Stimulated activated CD8-positive, alpha-beta memory T cell treated with anti-CD3 and anti-CD28 coated beads, Interleukin-12 subunit alpha, Interleukin-12 subunit beta, amount 100 ng/mL, for 1 hour (primary cell): ENCODE results near the gene HDLBP.
A peak's percentile ranks its signal among the peaks of the same experiment; 100 is the strongest.

ENCODE experiments used
- DNase-seq: peaks from one replicate; pipeline ENCODE4 v3.0.0-alpha.2; 2020; ENCODE audit warnings: low read depth

HDLBP gene, protein sequence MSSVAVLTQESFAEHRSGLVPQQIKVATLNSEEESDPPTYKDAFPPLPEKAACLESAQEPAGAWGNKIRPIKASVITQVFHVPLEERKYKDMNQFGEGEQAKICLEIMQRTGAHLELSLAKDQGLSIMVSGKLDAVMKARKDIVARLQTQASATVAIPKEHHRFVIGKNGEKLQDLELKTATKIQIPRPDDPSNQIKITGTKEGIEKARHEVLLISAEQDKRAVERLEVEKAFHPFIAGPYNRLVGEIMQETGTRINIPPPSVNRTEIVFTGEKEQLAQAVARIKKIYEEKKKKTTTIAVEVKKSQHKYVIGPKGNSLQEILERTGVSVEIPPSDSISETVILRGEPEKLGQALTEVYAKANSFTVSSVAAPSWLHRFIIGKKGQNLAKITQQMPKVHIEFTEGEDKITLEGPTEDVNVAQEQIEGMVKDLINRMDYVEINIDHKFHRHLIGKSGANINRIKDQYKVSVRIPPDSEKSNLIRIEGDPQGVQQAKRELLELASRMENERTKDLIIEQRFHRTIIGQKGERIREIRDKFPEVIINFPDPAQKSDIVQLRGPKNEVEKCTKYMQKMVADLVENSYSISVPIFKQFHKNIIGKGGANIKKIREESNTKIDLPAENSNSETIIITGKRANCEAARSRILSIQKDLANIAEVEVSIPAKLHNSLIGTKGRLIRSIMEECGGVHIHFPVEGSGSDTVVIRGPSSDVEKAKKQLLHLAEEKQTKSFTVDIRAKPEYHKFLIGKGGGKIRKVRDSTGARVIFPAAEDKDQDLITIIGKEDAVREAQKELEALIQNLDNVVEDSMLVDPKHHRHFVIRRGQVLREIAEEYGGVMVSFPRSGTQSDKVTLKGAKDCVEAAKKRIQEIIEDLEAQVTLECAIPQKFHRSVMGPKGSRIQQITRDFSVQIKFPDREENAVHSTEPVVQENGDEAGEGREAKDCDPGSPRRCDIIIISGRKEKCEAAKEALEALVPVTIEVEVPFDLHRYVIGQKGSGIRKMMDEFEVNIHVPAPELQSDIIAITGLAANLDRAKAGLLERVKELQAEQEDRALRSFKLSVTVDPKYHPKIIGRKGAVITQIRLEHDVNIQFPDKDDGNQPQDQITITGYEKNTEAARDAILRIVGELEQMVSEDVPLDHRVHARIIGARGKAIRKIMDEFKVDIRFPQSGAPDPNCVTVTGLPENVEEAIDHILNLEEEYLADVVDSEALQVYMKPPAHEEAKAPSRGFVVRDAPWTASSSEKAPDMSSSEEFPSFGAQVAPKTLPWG (N-terminal part only)

DNA sequence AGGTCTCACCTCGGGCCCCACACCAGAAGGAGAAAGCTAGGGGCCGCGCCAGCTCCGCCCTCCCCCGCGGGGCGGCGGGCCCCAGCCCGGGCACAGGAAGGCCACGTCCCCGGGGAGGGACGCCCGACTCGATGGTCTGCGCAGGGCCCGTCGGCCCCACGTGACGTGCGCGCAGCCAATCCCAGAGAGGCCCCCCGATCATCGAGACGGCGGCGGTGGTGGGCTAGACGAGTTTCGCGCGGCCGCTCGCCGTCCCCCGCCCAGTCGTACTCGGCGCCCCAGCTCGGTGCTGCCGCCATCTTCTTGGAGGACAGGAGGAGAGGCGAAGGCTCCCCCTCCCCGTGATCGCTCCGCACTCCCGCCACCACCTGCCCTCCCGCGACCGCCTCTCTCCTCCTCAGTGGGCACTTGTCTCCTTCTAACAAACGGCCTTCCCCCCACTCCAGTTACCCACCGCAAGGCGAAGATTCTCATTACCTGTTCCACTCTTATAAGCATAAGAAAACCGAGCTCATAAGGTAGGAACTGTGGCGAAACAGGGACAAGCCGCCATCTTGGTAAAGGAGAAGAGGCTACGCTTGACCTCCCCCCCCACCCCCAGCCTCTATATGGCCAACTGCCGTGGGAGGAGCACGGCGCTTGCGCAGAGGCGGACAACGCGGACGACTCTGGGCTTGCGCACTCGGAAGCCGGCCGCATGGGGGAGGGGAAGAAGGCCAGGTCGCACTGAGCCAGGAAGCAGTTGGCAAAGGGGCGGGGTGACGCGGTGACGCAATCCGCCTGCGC is at the start of gene HDLBP:
Gene HDLBP, minus strand, starts transcription at position 580 of the 786 bp plus-strand sequence. CDS start 48,803 bp downstream, outside the sequence.
- peak; percentile 100 for DNase-seq

DNA sequence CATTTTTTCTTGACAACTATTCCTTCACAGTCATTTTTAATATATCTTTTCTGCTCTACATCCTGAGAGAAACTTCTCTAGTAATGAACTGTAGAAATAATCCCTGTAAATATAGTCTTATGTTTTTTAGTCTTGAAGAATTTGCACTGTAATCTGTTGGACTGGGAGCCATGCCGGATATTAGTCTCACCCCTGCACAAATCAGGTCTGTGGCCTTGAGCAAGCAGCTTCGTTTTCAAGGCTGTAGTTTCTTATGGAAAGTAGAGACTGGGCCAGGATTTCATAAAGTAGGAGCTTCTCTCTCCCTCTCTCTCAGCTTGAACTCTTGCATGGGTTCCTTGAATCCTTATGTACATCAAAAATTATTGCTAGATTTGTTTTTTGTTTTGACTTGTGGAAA is 49.3 kb upstream of the HDLBP start:
- no peak for DNase-seq

DNA sequence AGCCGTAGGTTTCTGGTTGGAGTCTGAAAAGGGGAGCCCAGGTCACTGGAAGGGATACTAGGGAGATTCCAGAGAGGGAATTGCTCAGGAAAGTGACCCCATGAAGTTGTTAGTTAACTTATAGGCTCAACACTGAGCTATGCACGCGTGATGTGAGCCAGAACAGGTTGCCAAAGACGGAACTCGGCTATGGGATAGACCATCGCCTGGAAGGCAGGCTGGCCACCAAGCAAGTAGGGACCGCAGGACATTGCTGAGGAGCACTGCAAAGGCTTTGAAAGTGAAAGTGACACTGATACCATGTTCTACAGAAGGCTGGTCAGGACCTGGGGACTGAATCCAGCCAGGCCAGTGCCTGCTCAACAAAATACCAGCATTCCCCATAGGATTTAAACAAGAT is 48.0 kb upstream of the HDLBP start:
- no peak for DNase-seq

DNA sequence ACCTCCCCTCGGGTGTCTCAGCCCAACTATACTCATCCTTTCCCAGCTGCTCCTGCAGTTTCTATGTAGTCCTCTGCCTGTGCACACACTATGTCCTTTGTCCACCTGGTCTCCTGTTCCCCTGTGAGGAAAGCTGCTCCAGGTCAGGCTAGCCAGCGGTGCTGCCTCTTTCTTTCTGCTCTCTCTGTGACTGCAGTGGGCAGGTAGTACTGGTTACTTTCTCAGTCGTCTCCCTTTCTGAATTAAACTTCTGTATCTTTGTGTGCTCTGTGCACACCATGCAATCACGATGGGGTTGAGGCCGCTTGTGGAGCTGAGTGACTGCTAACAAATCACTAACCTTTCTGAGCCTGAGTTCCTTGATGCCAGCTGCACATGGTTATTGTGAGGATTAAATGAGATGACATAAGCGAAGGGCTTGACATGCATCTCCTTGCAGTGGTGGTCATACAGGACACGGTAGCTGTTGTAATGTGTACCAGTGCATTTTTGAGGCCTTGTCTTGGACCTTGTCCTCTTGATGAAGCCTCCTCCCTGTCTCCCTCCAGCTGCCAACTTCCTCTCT is 44.1 kb upstream of the HDLBP start:
- DNase-seq, result no peak

DNA sequence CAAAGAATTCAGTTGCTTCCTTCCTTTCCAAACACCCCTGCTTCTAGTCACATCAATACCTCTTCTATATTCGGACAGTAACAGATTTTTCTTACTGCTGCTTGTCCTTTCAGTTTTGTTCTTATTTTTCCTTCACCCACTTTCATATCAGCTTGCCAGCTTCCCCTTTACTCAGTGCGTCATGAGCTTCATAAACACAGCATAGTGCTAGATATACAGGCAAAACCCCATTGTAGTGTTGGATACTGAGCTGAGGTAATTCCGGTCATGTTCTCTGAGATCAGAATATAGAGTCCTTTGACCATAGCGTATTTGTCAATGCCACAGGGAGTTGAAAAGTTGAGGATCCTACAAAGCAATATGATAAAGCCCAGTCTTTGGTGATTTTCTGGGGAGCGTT is 43.0 kb upstream of the HDLBP start:
- DNase-seq, result no peak

DNA sequence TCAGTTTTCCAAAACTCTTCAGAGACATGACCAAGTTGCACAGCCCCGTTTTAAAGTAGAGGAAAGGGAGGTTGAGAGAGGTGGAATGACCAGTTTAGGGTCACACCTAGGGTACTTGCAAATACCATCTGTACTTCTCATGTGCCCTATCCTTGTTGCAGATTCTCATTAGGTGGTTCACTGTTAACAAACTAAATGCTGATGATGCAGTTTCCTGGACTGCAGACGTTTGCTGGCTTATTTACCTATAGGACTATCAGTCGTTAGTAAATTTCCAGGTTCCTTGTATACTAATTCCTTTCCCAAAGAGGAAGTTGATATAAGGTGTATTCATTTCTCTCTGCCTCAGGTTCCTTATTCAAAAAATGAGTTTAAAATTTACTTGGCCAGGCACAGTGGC is 42.1 kb upstream of the HDLBP start:
- DNase-seq, result no peak

DNA sequence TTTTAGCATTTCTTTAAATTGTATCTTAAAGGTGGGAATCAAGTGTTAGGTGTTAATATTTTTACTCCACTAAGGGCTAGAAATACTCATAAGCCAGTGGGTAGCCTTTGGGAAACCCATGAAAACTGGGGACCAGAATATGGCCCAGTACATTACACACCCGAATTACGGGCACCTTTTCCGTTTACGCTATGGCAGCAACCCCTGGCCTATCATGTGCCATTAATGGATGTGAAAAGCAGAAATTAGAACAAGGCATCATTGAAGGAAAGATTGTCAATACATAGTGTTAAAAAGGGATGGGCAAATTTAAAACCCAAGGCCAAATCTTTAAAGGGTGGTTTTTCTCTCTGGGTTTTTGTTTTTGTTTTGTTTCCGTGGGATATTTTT is 41.4 kb upstream of the HDLBP start:
- no peak for DNase-seq

DNA sequence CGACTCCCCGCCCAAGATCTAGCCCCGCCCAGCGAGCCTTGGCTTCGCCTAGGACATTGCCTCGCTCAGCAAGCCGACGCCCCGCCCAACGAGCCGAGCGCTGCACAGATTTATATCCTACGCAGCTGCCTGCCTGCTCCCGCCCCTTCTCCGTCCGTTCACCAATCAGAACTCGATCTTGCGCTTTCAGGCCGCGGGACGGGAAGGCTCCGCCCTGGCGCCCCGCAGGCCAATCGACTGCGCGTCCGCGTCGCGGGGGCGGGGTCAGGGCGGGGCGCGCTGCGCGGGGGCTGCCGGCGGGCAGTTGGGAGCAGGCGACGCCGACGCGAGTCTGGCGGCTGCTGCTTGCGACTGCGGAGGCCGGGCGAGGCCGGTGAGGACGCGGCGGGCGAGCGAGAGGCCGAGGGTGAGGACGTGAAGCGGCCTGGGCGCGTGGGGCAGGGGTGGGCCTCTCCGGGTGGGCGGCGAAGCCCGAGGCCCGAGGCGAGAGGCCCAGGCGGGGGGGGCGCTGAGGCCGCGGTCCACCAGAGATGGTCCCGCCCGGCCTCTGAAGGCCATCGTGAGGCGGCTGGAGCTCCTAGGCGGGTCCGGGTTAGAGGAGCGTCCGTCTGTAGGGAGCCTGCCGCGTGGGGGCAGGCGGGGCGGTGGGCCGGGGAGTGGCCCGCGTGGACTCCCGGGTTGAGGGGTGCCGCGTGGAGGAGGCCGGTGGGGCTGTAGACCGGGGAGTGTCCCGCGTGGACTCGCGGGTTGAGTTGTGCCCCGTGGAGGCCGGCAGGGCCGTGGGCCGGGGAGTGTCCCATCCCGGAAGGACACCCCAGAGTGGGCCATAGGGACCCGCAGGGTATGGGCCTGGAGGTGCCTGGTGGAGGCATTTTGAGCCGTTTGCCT is 40.8 kb upstream of the HDLBP start, which contains the start of gene FARP2:
Gene FARP2, plus strand, starts transcription at position 303 of the 888 bp plus-strand sequence. CDS start 16,823 bp downstream, outside the sequence.
- peak; percentile 93 for DNase-seq

DNA sequence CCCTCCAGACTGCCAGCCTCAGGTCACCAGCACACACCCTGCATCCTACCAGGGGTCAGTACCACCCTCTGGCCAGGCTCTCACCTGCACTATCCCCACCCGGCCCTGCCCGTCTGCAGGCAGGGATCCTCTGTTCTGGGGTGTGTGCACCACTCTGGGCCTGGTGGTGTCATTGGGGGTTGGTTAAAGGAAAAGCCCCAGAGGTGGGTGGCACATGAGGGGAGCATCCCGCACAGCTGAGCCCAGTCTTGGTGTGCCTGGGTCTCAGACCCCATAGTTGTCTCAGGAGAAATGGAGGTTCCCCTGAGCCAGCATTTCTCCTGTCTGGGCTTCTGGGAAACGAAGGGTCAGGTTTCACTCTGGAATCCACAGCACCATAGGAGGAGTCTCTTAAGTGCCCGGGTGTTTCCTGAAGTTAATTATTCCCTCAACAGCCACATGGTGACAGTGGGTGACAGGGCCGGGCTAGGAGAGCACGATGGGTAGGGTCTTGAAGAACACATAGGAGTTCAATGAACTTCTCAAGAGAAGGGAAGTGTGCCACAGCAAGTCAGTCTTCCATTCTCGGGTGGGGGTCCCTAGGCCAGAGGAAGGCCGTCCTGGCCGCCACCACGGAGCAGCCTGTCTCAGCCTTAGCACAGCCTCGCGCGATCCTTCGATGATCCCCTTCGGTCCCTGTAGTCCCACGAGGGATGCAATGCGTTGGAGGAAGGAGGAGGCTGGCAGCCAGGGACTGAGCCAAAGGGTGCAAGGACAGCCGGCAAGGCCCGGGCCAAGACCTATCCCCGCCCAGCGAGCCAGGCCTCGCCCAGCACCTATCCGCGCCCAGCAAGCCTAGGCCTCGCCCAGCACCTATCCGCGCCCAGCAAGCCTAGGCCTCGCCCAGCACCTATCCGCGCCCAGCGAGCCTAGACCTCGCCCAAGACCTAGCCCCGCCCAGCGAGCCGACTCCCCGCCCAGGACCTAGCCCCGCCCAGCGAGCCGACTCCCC is 39.5 kb upstream of the HDLBP start:
- peak; percentile 52 for DNase-seq

DNA sequence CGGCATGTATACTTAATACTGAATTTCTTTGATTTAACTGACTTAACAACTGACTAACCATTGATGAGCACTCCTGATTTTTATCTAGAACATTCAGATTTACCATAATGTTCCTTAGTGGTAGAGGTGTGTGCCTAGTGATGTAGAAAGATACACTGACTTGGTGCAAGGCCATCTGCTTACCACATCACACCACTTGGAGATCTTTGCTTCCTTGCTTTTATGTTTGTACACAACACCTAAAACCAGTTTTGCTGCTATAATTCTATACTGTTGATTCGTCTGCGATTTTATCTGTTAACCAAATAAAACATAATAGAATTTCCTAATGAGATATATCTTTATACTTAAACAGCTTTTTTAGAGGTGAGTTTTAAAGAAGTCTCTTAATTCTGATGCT is 36.8 kb upstream of the HDLBP start:
- DNase-seq, result no peak

DNA sequence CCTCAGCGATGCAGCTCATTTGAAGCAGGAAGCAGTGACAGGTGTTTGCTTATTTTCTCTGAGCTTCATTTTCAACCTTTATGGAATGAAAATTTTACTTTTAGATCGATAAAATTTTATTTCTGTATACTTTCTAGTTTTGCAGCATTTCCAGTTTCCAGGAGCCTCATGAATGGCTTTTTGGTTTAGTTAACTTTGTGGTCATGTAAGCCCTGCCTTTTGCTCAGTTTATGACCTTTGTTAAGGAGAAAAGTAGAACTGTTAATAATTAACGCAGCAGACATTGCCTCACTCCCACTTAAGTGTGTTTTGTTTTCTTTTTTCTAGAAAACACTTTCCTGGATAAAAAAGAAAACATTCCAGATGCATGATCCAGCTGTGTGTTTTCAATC is 36.2 kb upstream of the HDLBP start:
- no peak for DNase-seq

DNA sequence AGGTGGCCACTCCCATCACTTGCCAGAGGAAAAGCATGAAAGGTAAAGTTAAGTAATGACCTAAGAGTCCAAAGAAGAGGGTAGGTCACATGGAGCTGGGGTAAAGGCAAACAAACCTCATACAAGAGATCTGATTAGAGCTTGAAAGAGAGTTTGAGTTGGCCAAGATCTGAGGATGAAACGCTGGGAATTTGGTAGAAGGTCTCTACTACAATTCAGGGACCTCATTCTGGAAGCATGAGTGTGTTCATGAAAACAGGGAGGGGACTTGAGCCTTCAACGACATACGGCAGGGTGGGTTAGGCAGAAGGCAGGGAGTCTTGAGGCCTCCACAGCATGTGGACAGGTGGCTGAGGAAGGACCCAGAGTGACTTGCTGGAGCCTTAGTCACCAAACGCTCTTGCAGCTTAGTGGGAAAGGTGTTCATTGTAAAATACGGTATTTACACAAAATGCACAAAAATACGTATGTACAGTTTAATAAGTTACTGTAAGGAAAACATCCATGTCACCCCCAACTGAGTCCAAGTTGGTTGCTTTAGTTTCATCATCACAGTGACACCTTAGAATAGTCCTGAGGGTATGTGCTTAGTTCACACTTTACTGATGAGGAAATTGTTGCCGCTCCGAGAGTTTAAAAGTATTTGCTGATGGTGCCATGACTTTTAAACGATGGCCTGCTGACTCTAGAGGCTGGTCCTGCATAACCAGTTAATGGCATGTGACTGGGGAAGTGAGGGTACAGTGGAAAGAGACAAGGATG is 35.6 kb upstream of the HDLBP start:
- DNase-seq, result no peak

DNA sequence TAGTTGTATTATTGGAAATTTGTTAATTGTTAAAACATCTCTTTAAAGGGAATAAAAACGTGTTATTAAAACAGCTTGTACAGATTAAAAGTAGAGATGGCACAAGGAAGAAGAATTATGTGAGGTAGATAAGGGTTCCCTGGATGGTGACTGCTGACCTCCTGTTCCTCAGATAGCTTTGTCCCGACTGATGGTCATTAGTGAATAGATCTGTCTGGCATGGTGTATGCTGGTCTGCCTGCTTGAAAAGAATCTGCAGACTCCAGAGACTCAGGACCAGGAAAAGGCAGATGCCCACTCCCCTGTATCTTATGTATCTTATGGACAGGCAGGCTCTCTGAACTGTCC is 35.0 kb upstream of the HDLBP start:
- no peak for DNase-seq

DNA sequence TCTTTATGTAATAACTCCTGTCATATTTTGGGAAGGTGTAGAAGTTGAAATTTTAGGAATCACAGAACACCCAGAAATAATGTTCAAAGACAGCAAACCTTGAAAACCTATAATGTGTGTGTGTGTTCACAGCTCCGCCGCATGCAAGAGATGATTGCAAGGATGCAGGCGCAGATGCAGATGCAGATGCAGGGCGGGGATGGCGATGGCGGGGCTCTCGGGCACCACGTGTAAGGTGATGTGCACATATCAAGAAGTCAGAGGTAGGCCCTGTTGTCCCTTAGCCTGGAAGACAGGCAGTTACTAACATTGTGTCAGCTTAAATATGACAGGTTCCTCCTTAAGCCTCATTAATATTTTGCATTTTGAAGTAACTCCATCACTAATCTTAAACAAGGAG is 34.5 kb upstream of the HDLBP start:
- DNase-seq, result no peak

DNA sequence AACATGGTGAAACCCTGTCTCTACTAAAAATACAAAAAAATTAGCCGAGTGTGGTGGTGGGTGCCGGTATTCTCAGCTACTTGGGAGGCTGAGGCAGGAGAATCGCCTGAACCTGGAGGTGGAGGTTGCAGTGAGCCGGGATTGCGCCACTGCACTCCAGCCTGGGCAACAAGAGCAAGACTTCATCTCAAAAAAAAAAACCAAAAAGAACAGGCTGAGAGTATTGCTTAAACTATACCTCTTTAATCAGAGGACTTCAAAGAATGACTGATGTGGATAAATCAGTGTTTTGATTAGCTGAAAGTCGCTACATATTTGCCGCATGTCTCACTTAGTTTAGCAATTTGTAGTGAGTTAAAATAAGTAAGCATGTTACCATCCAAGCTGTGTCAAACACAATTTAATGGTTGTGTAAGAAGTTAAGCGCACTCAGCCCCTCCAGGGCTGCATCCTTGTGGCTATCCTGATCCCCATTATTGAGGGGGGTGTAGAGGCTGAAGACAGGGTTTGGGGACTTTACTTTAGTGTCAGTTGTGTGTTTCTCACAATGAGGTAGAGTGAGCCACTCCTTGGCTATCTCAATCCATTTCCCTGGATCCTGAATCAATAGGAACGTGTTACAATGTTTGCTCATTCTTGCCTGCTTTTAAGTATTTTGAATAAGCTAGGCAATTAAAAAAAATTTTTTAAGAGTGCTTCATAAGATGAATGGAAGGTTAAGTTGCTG is 29.6 kb upstream of the HDLBP start:
- no peak for DNase-seq

DNA sequence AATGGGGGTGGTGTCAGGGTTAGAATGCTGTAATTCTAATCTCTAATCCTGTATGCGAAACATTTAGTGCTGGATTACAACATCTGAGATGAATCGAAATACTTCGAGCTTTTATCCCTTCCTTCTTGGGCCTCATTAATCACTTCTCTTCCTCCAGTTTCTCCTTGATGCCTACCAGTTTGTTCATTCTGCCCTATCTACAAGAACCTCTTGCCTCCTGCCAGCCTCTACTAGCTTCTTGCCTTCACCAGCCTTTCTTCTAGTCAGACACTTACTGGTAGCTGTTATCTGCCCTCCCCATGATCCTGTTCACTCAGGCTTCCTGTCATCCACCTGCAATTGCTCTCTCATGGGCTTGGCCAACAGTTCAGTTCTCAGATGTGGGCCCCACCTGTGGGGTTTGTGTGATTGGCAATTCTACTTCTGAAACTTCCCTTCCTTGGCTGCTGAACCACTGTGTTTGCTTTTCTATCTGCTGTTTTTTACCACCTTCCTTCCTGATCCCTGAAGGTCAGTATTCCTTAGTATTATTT is 25.2 kb upstream of the HDLBP start:
- no peak for DNase-seq
